Measurements from ENCODE around the gene ISG20L2.
A peak's percentile ranks its signal among the peaks of the same experiment; 100 is the strongest.
"Not testable (repeated sequence)": the region's sequence is repeated elsewhere in the genome, so short reads cannot be mapped to it uniquely, and the experiment has no call there.

ISG20L2 gene

GRCh38 chr1:156766298-156767100, 37.9 kb upstream of the ISG20L2 start:
- peak overlapping the region; percentile 84 for H3K4me3 ChIP-seq (ENCODE audit: low read depth, low read length)
- TF ChIP-seq POLR2A (IDR thresholded peaks at IDR 0.05; ENCODE audit: extremely low read depth, insufficient read length) (no peak), MAX (IDR thresholded peaks at IDR 0.05; ENCODE audit: low read depth, low read length) (no peak), MYC (IDR thresholded peaks at IDR 0.05; ENCODE audit: low read depth, low read length) (no peak), CTCF (IDR thresholded peaks at IDR 0.05; ENCODE audit: low read depth, low read length) (no peak)
- DNase-seq (ENCODE audit: low read depth), result no peak

- peak overlapping the region; percentile 84 for H3K4me3 ChIP-seq (ENCODE audit: low read depth, low read length)
- no peak for DNase-seq (ENCODE audit: low read depth)
- TF ChIP-seq MYC (IDR thresholded peaks at IDR 0.05; ENCODE audit: low read depth, low read length) (no peak), MAX (IDR thresholded peaks at IDR 0.05; ENCODE audit: low read depth, low read length) (no peak), POLR2A (IDR thresholded peaks at IDR 0.05; ENCODE audit: extremely low read depth, insufficient read length) (no peak), CTCF (IDR thresholded peaks at IDR 0.05; ENCODE audit: low read depth, low read length) (no peak)
Measured at GRCh38 chr1:156765666-156766065, 37.1 kb upstream of the ISG20L2 start.

- not testable (repeated sequence) for DNase-seq (ENCODE audit: low read depth); H3K4me3 ChIP-seq (ENCODE audit: low read depth, low read length)
Measured at GRCh38 chr1:156765136-156765535, 36.6 kb upstream of the ISG20L2 start.

GRCh38 chr1:156760796-156761104, 32.2 kb upstream of the ISG20L2 start:
- TF ChIP-seq MAX (IDR thresholded peaks at IDR 0.05; ENCODE audit: low read depth, low read length) (no peak), CTCF (IDR thresholded peaks at IDR 0.05; ENCODE audit: low read depth, low read length) (no peak)
- no peak for DNase-seq (ENCODE audit: low read depth)

GRCh38 chr1:156760092-156760795, 31.7 kb upstream of the ISG20L2 start:
- no peak for DNase-seq (ENCODE audit: low read depth)
- H3K4me3 ChIP-seq (ENCODE audit: low read depth, low read length), result no peak overlapping the region
- no peak for TF ChIP-seq CTCF (IDR thresholded peaks at IDR 0.05; ENCODE audit: low read depth, low read length)
- no peak for TF ChIP-seq MYC (IDR thresholded peaks at IDR 0.05; ENCODE audit: low read depth, low read length)
- no peak for TF ChIP-seq MAX (IDR thresholded peaks at IDR 0.05; ENCODE audit: low read depth, low read length)
- no peak for TF ChIP-seq POLR2A (IDR thresholded peaks at IDR 0.05; ENCODE audit: extremely low read depth, insufficient read length)

More at GRCh38 chr1:156760796-156761104, 32.2 kb upstream of the ISG20L2 start:
- H3K4me3 ChIP-seq (ENCODE audit: low read depth, low read length), result no peak overlapping the region

GRCh38 chr1:156757572-156758253, 29.1 kb upstream of the ISG20L2 start:
- DNase-seq (ENCODE audit: low read depth); H3K4me3 ChIP-seq (ENCODE audit: low read depth, low read length): not testable (repeated sequence)
